IMR-90 (cell line): ENCODE data around the gene DHX38. TPM values are rescaled to one million over a fixed set of nuclear protein-coding genes. Genes with fewer than 3 reads are reported as not detected.

Experiments
- ATAC-seq: fragments of 200-7000 bp; cut with Tn5 transposase; 2 replicates; pipeline ENCODE4 v1.9.1; 2020; ENCODE audit warnings: low read depth, mild to moderate bottlenecking, moderate library complexity
- BruUV-seq: library from RNA; stranded (reverse); fragments of 400-500 nt; replicated peaks from 2 replicates; lab custom pipeline; 2021; lab: Mats Ljungman, UMichigan
- CTCF ChIA-PET: fragments of 300-600 bp; formaldehyde crosslinking; extraction: SDS; loops from one replicate; lab custom pipeline; 2021; ENCODE audit warnings: antibody characterized with exemption; lab: Yijun Ruan, JAX
- POLR2A ChIA-PET: fragments of 300-600 bp; sonication (Branson Sonifier 250); formaldehyde crosslinking; loops from one replicate; lab custom pipeline; 2022; ENCODE audit warnings: antibody characterized with exemption; ENCODE audit not compliant: unreplicated experiment; lab: Charles Lee
- DNase-seq: peaks from one replicate; pipeline ENCODE4 v3.0.0; 2013
- H2AFZ ChIP-seq: replicated peaks from 2 replicates; pipeline ENCODE3; 2013; ENCODE audit warnings: low read length, mild to moderate bottlenecking; ENCODE audit not compliant: poor library complexity
- H2AK5ac ChIP-seq: 2 replicates; pipeline ENCODE4 v1.6.1; 2013; ENCODE audit warnings: low read depth, low read length, inconsistent platforms
- H2AK9ac ChIP-seq: replicated peaks from 2 replicates; pipeline ENCODE3; 2013; ENCODE audit warnings: mild to moderate bottlenecking, low read depth, low read length, moderate library complexity; ENCODE audit not compliant: poor library complexity
- H2BK120ac ChIP-seq: 2 replicates; pipeline ENCODE4 v1.6.1; 2013; ENCODE audit warnings: low read depth, low read length, inconsistent platforms
- H2BK15ac ChIP-seq: 3 replicates; pipeline ENCODE4 v1.6.1; 2013; ENCODE audit warnings: low read depth, low read length, inconsistent platforms
- H2BK20ac ChIP-seq: 2 replicates; pipeline ENCODE4 v1.6.1; 2013; ENCODE audit warnings: low read depth, mild to moderate bottlenecking, inconsistent platforms, low read length, moderate library complexity
- H2BK5ac ChIP-seq: 2 replicates; pipeline ENCODE4 v1.6.1; 2013; ENCODE audit warnings: mild to moderate bottlenecking, low read depth, low read length, inconsistent platforms; ENCODE audit not compliant: poor library complexity, severe bottlenecking
- H3K14ac ChIP-seq: replicated peaks from 2 replicates; pipeline ENCODE4 v1.6.1; 2013; ENCODE audit warnings: low read depth, low read length, inconsistent platforms
- H3K18ac ChIP-seq: 2 replicates; pipeline ENCODE4 v1.6.1; 2013; ENCODE audit warnings: low read depth, low read length, control low read depth
- H3K23ac ChIP-seq: 2 replicates; pipeline ENCODE4 v1.6.1; 2013; ENCODE audit warnings: low read depth, low read length, inconsistent platforms
- H3K27ac ChIP-seq: 2 replicates; pipeline ENCODE4 v1.5.1; 2013; ENCODE audit warnings: mild to moderate bottlenecking, control low read depth, low read length; ENCODE audit not compliant: insufficient read depth
- H3K27me3 ChIP-seq: 2 replicates; pipeline ENCODE4 v1.6.1; 2013; ENCODE audit warnings: low read length; ENCODE audit not compliant: control insufficient read depth, insufficient read depth
- H3K36me3 ChIP-seq: 2 replicates; pipeline ENCODE4 v1.6.1; 2013; ENCODE audit warnings: low read length, mixed read lengths; ENCODE audit not compliant: control insufficient read depth, insufficient read depth
- H3K4ac ChIP-seq: 2 replicates; pipeline ENCODE4 v1.6.1; 2013; ENCODE audit warnings: low read depth, low read length, inconsistent platforms
- H3K4me1 ChIP-seq: 2 replicates; pipeline ENCODE4 v1.6.1; 2013; ENCODE audit warnings: low read length, mixed read lengths; ENCODE audit not compliant: control insufficient read depth, insufficient read depth
- H3K4me2 ChIP-seq: 2 replicates; pipeline ENCODE4 v1.6.1; 2013; ENCODE audit warnings: low read depth, mild to moderate bottlenecking, control low read depth, low read length, moderate library complexity
- H3K4me3 ChIP-seq: 2 replicates; pipeline ENCODE4 v1.5.1; 2013; ENCODE audit warnings: low read depth, mild to moderate bottlenecking, control low read depth, low read length, moderate library complexity; ENCODE audit not compliant: insufficient read depth
- H3K56ac ChIP-seq: 2 replicates; pipeline ENCODE4 v1.6.1; 2013; ENCODE audit warnings: low read length, inconsistent platforms; ENCODE audit not compliant: insufficient read depth; ENCODE audit errors: extremely low read depth
- H3K79me1 ChIP-seq, 2 experiments: 2 replicates each; pipeline ENCODE4 v1.6.1; 2013; ENCODE audit warnings: low read length in 2 of 2, inconsistent platforms in 1 of 2, low read depth in 1 of 2
- H3K9ac ChIP-seq: 2 replicates; pipeline ENCODE4 v1.6.1; 2013; ENCODE audit warnings: low read depth, low read length, control low read depth
- H3K9me1 ChIP-seq: 2 replicates; pipeline ENCODE4 v1.6.1; 2013; ENCODE audit warnings: low read length, inconsistent platforms; ENCODE audit not compliant: insufficient read depth
- H3K9me3 ChIP-seq: 2 replicates; pipeline ENCODE4 v1.6.1; 2013; ENCODE audit warnings: low read length; ENCODE audit not compliant: control insufficient read depth, insufficient read depth
- H4K20me1 ChIP-seq: 2 replicates; pipeline ENCODE4 v1.6.1; 2013; ENCODE audit warnings: low read length, inconsistent platforms; ENCODE audit not compliant: insufficient read depth
- H4K5ac ChIP-seq: 2 replicates; pipeline ENCODE4 v1.6.1; 2013; ENCODE audit warnings: mild to moderate bottlenecking, low read depth, low read length, control low read depth
- H4K8ac ChIP-seq, 2 experiments: 2 replicates each; pipeline ENCODE4 v1.6.1; 2013; ENCODE audit warnings: low read depth in 2 of 2, low read length in 2 of 2, control low read depth in 1 of 2, inconsistent platforms in 1 of 2
- H4K91ac ChIP-seq: 2 replicates; pipeline ENCODE4 v1.6.1; 2013; ENCODE audit warnings: low read depth, low read length, inconsistent platforms; ENCODE audit not compliant: insufficient read depth
- BHLHE40 ChIP-seq: fragments of 150-350 bp; IDR thresholded peaks from 2 replicates; pipeline ENCODE4 v1.6.1; 2016; ENCODE audit warnings: mild to moderate bottlenecking, low read depth, low read length
- CEBPB ChIP-seq: IDR thresholded peaks from 2 replicates; pipeline ENCODE4 v1.6.1; 2012; ENCODE audit warnings: low read depth, low read length, improper control_type of control experiment
- CHD1 ChIP-seq: IDR thresholded peaks from 2 replicates; pipeline ENCODE4 v1.6.1; 2012; ENCODE audit warnings: low read depth, low read length, improper control_type of control experiment
- CTCF ChIP-seq: conservative IDR thresholded peaks from 2 replicates; pipeline ENCODE4 v1.5.1; 2012; ENCODE audit warnings: mild to moderate bottlenecking, low read depth, low read length, improper control_type of control experiment
- ELK1 ChIP-seq: fragments of 150-350 bp; IDR thresholded peaks from 2 replicates; pipeline ENCODE4 v1.6.1; 2016; ENCODE audit warnings: low read depth, mild to moderate bottlenecking, low read length, moderate library complexity, borderline replicate concordance
- FOS ChIP-seq: fragments of 150-350 bp; IDR thresholded peaks from 2 replicates; pipeline ENCODE4 v1.6.1; 2016; ENCODE audit warnings: low read depth, low read length
- MAFK ChIP-seq: IDR thresholded peaks from 2 replicates; pipeline ENCODE4 v1.6.1; 2012; ENCODE audit warnings: low read depth, low read length, improper control_type of control experiment
- MAZ ChIP-seq: IDR thresholded peaks from 2 replicates; pipeline ENCODE4 v1.6.1; 2012; ENCODE audit warnings: low read depth, mild to moderate bottlenecking, low read length, improper control_type of control experiment, moderate library complexity, borderline replicate concordance
- MXI1 ChIP-seq: IDR thresholded peaks from 2 replicates; pipeline ENCODE4 v1.6.1; 2012; ENCODE audit warnings: low read depth, mild to moderate bottlenecking, low read length, moderate library complexity, borderline replicate concordance
- NFE2L2 ChIP-seq: fragments of 150-350 bp; IDR thresholded peaks from 2 replicates; pipeline ENCODE4 v1.6.1; 2016; ENCODE audit warnings: low read depth, mild to moderate bottlenecking, low read length
- POLR2A ChIP-seq: IDR thresholded peaks from 2 replicates; pipeline ENCODE4 v1.6.1; 2012; ENCODE audit warnings: mild to moderate bottlenecking, low read depth, low read length
- RAD21 ChIP-seq: IDR thresholded peaks from 2 replicates; pipeline ENCODE4 v1.6.1; 2012; ENCODE audit warnings: low read length, improper control_type of control experiment
- RCOR1 ChIP-seq: IDR thresholded peaks from 2 replicates; pipeline ENCODE4 v1.6.1; 2012; ENCODE audit warnings: mild to moderate bottlenecking, low read length, improper control_type of control experiment; ENCODE audit not compliant: insufficient replicate concordance
- RFX5 ChIP-seq: IDR thresholded peaks from 2 replicates; pipeline ENCODE4 v1.8.0; 2012; ENCODE audit warnings: low read depth, mild to moderate bottlenecking, low read length, moderate library complexity
- SMC3 ChIP-seq: fragments of 150-350 bp; IDR thresholded peaks from 2 replicates; pipeline ENCODE4 v1.6.1; 2016; ENCODE audit warnings: low read depth, mild to moderate bottlenecking, antibody characterized with exemption, low read length, moderate library complexity
- WGBS, 2 experiments: methylation state at CpG; one replicate each; pipeline versions ENCODE4 v1.1.5 to v1.1.7; 2013; ENCODE audit warnings: missing lambda C conversion rate in 2 of 2; ENCODE audit not compliant: insufficient read length in 1 of 2; ENCODE audit errors: extremely low coverage in 2 of 2; 5-methylcytosine and 5-hydroxymethylcytosine counted together
- dilution Hi-C: fragments of 300-500 bp; cut with HindIII; formaldehyde crosslinking; loops from one replicate; pipeline ENCODE4 v1.14.3; 2018; ENCODE audit warnings: low sequenced_read_pairs; ENCODE audit not compliant: unreplicated experiment
- in situ Hi-C: fragments of 300-500 bp; cut with MboI; formaldehyde crosslinking; loops from 3 replicates; pipeline ENCODE4 v1.14.3; 2019; ENCODE audit warnings: low sequenced_read_pairs, inconsistent platforms, mixed read lengths
- intact Hi-C: fragments of 100-400 bp; cut with micrococcal nuclease; formaldehyde crosslinking; loops from 2 replicates; pipeline ENCODE4 v1.10.0; 2022
- polyA plus RNA-seq, 3 experiments: library from polyadenylated mRNA; depleted of rRNA; stranded (reverse); fragments of >200 nt; gene quantifications; 2 replicates each; pipeline ENCODE4 v1.2.3, GENCODE V29; 2012; ENCODE audit warnings: low replicate concordance in 1 of 3
- total RNA-seq: library from RNA; depleted of rRNA; stranded (reverse); fragments of >200 nt; gene quantifications from 2 replicates; pipeline ENCODE4 v1.2.3, GENCODE V29; 2012

Gene DHX38
- total and polyA plus RNA-seq, 2 of the 4 experiments (the other 2 are of a cell fraction), result 45.4 to 49.6 TPM

GRCh38 chr16:72072514-72073342 lies 20.9 kb upstream of the DHX38 start:
- no peak overlapping the region for H3K27ac ChIP-seq
- no peaks in the 10 kb centered on the region for H3K4me1 ChIP-seq
- H3K23ac ChIP-seq, result no peak overlapping the region
- H2AK5ac ChIP-seq, result no peak overlapping the region
- no peak overlapping the region for H3K4me2 ChIP-seq
- dilution Hi-C loops (no loop called here), in situ Hi-C loops (no loop called here), intact Hi-C loops (loop anchor here (1.0 kb wide), 1 partner anchor 10 kb away; no protein-coding TSS in a partner anchor)
- no peak overlapping the region for H2AK9ac ChIP-seq
- H3K4ac ChIP-seq, result no peak overlapping the region
- ATAC-seq (peak; percentile 47), DNase-seq (no peak)
- H3K9me3 ChIP-seq, result no peaks in the 10 kb centered on the region
- no peak overlapping the region for H3K9ac ChIP-seq
- H3K18ac ChIP-seq, result no peak overlapping the region
- 54% methylated on average over 10 of the region's 12 CpGs; no CpG with 5 or more reads in 1 of the 2 experiments for WGBS, 2 experiments
- no peaks in the 10 kb centered on the region for H3K79me1 ChIP-seq
- peak overlapping the region; percentile 15 for H2AFZ ChIP-seq
- no peak overlapping the region for H3K4me3 ChIP-seq
- no peak overlapping the region for H2BK5ac ChIP-seq
- H3K9me1 ChIP-seq, result peaks cover 3% of the 10 kb centered on the region; the same call in 1 of the 2 replicates
- H2BK15ac ChIP-seq, result no peak overlapping the region
- no peak overlapping the region for H3K14ac ChIP-seq
- H3K36me3 ChIP-seq, result no peaks in the 10 kb centered on the region
- no peak overlapping the region for H3K56ac ChIP-seq
- H4K5ac ChIP-seq, result no peak overlapping the region
- no peaks in the 10 kb centered on the region for H3K27me3 ChIP-seq
- no TSS peak for BruUV-seq
- H4K8ac ChIP-seq, result no peak overlapping the region
- ChIA-PET POLR2A (no interaction called here), CTCF (interaction anchor here (0.7 to 1.9 kb wide), 3 partner anchors 10 to 111 kb away, joined by 3 to 8 read pairs (median 8); partner anchors contain the start of gene HPR)
- H4K20me1 ChIP-seq, result no peaks in the 10 kb centered on the region
- H2BK120ac ChIP-seq, result no peak overlapping the region
- no peak overlapping the region for H2BK20ac ChIP-seq
- no peak overlapping the region for H4K91ac ChIP-seq
- no peak for TF ChIP-seq NFE2L2
- no peak for TF ChIP-seq SMC3
- TF ChIP-seq FOS, result no peak
- no peak for TF ChIP-seq ELK1
- no peak for TF ChIP-seq MXI1
- TF ChIP-seq RCOR1, result no peak
- no peak for TF ChIP-seq POLR2A
- TF ChIP-seq RAD21, result no peak
- no peak for TF ChIP-seq BHLHE40
- no peak for TF ChIP-seq MAZ
- no peak for TF ChIP-seq CHD1
- TF ChIP-seq MAFK, result no peak
- TF ChIP-seq CEBPB, result no peak
- TF ChIP-seq RFX5, result no peak
- no peak for TF ChIP-seq CTCF
